HG03025 (cell line): ENCODE results near the gene TOR4A.
"Not testable (repeated sequence)": the region's sequence is repeated elsewhere in the genome, so short reads cannot be mapped to it uniquely, and the experiment has no call there.

ENCODE experiments used
- ATAC-seq: cut with Tn5 transposase; IDR thresholded peaks from one replicate; pipeline ENCODE4 v1.9.1; 2021; ENCODE audit warnings: mild to moderate bottlenecking, moderate library complexity; ENCODE audit not compliant: unreplicated experiment, low FRiP score

TOR4A gene

GRCh38 chr9:137251490-137252268, 25.8 kb upstream of the TOR4A start:
- ATAC-seq: no peak

DNA sequence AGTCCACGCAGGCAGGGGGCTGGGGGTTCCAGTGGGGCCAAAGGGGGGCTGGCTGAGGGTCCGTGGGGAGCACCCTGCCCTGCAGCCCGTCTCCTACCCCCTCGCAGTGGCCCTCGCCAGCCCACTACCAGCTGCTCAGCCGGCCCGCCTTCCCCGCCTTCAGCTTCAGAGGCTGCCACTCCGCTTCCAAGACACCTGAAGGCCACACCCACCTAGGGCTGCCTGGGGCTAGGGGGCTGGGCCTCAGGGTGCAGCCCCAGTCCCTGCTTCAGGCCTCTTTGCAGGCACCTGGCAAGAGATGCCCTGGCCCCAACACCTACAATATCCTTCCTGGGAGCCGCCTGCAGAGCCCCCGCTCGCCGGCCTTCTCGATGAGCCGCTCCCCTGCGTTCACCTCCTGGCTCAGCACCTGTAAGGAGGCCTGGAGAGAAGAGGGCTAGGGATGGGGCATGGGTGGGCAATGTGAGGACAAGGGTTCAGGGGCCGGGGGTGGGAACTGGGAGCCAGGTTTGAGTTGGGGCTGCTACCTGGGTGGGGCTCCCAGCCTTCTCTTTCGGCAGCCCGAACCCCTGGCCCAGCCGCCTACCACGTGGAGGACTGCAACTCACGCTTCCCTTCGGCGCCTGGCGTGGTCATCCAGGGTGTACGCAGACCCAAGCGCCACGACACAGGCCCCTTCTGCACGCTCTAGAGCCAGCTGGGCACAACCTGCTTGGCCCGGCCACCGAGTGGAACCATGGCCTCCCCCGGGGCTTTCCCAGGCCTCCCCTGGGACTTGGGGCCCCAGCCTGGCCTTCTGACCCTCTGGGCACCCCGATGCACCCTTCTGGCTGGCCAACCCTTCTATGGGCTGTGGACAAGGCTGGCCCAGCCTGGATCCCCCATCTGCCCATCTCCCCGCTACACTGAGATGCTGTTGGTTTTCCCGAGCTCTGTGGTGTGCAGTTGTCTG, 24.7 kb upstream of the TOR4A start:
- ATAC-seq: no peak

DNA sequence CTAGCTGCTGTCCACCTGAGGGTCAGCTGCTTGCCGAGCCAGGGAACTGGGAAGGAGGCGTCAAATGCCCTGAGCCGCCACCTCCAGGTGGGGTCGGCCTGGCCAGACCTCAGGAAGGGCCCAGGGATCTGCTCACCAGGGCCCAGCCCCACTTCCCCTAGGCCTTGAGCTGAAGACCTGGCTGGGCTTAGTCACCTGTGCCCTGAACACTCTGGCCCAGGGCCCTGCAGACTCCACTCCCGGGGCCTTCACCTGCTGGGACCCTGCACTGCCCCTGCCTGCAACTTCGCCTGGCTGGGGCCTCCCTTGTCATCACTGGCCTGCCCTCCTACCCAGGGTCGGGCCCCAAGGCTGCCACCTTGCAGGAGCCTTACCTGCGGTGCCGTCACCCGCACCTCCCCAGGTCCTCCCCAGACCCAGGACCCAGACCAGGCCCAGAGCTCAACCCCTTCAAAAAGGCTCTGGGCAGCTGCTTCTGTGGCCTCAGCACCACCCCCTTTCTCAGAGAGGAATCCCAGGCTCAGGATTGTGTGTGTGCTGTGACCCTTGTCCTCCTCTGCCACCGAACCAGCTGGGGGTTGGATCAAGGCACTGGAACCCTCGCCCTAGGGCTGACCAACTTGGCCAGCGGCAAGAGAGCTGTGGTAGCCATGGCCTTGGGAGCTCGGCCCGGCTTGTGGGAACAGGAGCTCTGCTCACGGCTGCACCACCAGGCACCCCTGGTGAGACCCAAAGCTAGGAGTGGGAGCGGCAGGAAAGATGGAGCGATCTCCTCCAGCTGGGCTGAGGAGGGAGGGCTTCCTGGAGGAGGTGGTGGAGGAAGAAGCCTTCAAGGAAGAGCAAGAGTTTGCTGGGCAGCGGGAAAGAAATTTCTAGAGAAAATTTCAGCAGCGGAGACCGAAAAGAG, 23.6 kb upstream of the TOR4A start:
- ATAC-seq: no peak

GRCh38 chr9:137254624-137255447, 22.7 kb upstream of the TOR4A start, which contains the start of gene NELFB:
Gene NELFB (plus strand): TSS chr9:137255327.
- peak; percentile 79 for ATAC-seq

DNA sequence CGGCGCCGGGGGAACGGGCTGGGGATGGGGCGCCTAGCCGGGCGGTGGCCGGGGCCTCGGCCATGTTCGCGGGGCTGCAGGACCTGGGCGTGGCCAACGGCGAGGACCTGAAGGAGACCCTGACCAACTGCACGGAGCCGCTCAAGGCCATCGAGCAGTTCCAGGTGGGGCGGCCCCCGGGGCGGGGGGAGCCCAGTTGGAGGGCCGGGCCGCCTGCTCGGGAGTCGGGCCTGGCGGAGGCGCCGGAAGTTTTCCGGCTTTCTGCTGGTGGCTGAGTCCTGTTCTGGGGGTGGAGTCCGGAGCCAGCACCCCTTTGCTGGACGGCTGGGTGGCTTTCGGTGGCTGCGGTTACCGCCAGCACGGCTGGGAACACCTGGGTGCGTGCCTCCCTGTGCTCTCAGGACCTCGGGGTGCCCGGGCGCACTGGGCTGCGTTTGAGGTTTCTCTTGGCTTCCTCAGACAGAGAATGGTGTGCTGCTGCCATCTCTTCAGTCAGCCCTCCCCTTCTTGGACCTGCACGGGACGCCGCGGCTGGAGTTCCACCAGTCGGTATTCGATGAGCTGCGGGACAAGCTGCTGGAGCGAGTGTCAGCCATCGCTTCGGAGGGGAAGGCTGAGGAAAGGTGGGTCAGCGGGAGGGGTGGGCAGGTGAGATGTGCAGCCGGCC, 21.9 kb upstream of the TOR4A start:
- no peak for ATAC-seq

DNA sequence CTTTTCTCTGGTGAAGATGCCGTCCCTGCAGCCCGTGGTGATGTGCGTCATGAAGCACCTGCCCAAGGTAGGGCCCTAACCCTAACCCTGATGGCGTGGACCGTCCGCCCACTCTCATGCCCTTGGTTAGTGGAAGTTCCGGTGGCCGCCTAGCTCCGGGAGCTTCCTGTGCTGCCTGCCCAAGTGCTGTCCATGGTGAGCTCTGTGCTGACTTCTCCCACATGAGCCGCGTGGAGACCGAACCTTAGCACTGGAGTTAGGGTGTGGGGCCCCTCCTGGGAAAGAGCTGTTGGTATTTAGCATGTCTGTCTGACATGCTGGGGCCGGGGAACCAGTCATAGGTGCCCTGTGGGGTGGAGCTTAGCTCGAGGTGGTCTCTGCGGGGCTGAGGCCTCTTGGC, 21.2 kb upstream of the TOR4A start:
- ATAC-seq: no peak

DNA sequence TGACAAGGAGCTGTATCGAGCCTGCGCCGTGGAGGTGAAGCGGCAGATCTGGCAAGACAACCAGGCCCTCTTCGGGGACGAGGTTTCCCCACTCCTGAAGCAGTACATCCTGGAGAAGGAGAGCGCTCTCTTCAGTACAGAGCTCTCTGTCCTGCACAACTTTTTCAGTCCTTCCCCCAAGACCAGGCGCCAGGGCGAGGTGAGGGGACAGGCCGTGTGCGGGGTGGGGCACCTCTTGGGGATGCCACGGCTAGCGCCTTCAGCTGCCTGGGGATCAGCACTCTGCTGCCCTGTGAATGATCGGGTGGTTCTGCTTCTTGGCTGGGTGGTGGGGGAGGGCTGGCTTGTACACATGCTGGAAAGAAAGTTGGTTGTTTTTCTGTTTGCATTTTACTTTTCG, 20.7 kb upstream of the TOR4A start:
- ATAC-seq: no peak

DNA sequence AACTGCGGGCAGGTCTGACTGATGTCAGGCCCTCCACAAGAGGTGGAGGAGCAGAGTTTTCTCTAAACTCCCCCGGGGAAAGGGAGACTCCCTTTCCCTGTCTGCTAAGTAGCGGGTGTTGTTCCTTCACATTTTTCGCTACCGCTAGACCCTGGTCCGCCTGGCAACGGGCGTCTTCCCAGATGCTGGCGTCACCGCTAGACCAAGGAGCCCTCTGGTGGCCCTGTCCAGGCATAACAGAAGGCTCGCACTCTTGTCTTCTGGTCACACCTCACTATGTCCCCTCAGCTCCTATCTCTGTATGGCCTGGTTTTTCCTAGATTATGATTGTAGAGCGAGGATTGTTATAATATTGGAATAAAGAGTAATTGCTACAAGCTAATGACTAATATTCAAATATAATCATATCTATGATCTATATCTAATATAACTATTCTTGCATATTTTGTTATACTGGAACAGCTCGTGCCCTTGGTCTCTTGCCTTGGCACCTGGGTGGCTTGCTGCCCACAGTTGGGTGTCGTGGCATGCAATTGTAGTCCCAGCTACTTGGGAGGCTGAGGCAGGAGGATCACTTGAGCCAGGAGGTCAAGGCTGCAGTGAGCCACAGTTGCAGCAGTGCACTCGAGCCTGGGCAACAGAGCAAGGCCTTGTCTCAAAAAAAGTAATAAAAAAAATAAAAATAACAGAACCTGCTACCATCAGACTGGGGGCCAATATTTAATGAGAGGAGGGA, 15.2 kb upstream of the TOR4A start:
- not testable (repeated sequence) for ATAC-seq

- ATAC-seq: no peak
These were observed 14.6 kb upstream of the TOR4A start for GRCh38 chr9:137262909-137263285.

DNA sequence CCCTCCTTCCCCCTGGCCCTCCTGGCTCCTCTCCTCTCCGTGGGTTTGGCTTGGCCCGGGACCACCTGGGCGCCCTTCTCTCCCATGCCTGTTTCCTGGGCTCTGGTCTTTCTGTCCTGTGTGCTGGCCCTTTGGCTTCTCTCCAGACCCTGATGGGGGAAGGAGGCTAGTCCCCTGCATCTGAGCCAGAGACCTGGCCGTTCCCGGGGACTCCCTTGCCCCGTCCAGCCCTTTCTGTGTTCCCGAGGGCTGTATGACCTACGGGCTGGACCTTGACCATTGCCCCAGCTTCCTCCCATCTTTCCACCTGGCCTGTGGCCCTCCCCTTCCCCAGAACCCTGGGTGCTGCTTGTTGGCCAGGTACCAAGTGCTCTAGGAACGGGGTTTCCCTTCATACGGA, 14.0 kb upstream of the TOR4A start:
- ATAC-seq: no peak

DNA sequence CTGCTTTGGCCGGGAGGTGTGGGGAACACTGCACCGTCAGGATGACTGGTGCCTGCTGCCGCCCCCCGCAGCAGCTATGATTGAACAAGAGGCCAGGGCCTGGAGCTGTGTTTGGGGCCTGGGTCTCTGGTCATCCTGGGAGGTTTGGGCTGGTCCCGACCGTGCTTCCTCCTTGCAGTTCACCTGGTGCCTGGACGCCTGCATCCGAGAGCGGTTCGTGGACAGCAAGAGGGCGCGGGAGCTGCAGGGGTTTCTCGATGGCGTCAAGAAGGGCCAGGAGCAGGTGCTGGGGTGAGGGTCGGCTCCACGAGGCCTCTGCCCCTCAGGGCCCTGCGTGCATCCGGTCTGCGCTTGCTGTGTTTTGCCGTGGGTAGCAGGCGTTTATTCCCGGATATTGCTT, 13.5 kb upstream of the TOR4A start:
- ATAC-seq: no peak

DNA sequence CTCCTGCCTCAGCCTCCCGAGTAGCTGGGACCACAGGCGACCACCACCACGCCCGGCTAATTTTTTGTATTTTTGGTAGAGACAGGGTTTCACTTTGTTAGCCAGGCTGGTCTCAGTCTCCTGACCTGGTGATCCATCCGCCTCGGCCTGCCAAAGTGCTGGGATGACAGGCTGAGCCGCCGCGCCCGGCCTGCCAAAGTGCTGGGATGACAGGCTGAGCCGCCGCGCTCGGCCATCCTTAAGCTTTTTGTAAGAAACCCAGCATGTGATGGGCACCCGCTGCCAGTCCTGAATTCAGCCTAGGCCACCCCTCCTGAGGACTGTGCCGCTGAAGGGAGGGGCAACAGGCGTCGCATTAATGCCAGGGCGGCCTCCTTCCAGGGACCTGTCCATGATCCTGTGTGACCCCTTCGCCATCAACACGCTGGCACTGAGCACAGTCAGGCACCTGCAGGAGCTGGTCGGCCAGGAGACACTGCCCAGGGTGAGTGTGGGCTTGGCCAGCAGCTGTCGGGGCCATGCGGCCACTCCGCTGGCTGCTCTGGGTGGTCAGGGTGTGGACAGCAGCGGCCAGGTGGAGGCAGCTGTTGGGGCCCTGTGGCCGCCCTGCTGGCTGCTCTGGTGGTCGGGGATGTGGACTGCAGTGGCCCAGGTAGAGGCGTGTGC, 11.9 kb upstream of the TOR4A start:
- ATAC-seq: no peak

DNA sequence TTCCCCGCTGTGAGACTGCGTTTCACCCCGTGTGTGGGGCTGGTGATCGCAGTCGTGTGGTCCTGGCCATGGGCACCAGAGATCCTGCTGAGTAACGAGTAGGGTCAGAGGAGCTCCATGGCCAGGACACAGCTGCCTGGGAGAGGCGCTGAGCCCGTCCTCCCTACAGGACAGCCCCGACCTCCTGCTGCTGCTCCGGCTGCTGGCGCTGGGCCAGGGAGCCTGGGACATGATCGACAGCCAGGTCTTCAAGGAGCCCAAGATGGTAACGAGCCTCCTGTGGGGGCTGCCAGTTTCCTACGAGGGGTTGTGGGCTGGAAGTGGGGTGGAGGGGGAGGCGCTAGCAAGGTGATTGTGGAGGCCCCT, 11.4 kb upstream of the TOR4A start:
- ATAC-seq: no peak

GRCh38 chr9:137266585-137267453, 10.7 kb upstream of the TOR4A start:
- no peak for ATAC-seq

- ATAC-seq: no peak
These were observed 9.6 kb upstream of the TOR4A start for GRCh38 chr9:137267933-137268355.

- ATAC-seq: no peak
These were observed 8.9 kb upstream of the TOR4A start for GRCh38 chr9:137268538-137269201.
